ENCODE results near the gene TEX101.

- TF ChIP-seq CTCF (IDR thresholded peaks at IDR 0.05), result no peak
- no peak for TF ChIP-seq POLR2A (IDR thresholded peaks at IDR 0.05)
Measured at GRCh38 chr19:43371909-43372308, 42.8 kb upstream of the TEX101 start.

All from breast epithelium (tissue), 3 donors.